Measurements from ENCODE around the gene TRIP12. TPM values are rescaled to one million over a fixed set of nuclear protein-coding genes. Genes with fewer than 3 reads are reported as not detected.

Gene TRIP12
- total RNA-seq, 2 experiments from 2014 or later: 232 to 296 TPM

DNA sequence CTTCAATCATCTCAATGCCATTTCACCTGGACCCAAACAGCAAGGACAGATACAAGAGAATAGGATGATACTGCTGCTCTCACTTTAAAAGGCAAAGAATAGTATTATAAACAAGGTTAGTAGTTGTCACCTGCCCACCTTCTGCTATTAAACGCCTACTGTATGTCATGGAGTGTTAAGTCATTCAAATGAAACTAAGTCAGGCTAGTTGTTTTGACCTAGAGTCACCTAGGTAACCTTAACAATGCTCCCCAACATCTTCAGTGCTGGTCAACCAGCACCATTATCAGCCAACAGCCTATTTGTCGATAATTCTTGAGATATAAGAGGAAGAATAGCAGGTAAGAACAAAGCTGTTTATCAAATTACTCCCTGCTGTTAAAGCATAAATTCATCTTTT is 39.2 kb downstream of the TRIP12 start:
- H3K27me3 Mint-ChIP-seq: no peaks in the 10 kb centered on the region
- POLR2A ChIA-PET: no interaction called here

DNA sequence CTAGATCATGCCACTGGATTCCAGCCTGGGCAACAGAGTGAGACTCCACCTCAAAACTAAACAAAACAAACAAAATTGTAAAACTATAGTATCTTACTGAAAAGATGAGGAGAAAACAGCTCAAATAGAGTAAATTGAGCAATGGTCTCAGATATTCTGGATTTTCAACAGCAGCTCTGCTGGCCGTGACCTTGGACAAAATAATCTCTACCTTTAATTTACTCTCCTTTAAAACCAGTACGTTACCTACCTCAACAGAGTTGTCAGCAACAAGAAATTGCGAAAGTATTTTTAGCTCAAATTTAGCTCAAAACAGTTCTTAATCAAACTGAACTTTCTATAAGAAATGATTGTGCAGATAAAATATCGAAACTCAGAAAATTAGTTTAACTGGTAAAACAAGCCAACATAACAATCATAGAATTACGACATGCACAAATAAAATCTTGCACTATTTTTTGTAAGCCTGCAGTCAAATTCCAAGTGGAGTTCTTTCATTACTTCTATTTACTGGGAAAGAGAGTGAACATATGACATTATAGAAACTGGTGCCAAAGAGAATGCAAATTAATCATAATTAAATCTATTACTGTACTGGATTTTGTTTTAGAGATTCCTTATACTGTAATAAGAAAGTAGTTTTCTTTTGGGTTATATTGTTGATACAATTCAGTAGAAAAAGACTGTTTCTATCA is 40.8 kb downstream of the TRIP12 start:
- CTCF ChIA-PET: no interaction called here
- peaks cover 2% of the 10 kb centered on the region for H3K4me1 Mint-ChIP-seq
- H3K4me3 Mint-ChIP-seq: no peak overlapping the region
- no peaks in the 10 kb centered on the region for H3K9me3 Mint-ChIP-seq
- no peak for DNase-seq
- POLR2A ChIA-PET: no interaction called here
- H3K27me3 Mint-ChIP-seq: no peaks in the 10 kb centered on the region
- H3K36me3 Mint-ChIP-seq (ENCODE audit: low read depth): peaks cover 21% of the 10 kb centered on the region
- no peak overlapping the region for H3K27ac Mint-ChIP-seq

More for the DNA sequence above, 39.2 kb downstream of the TRIP12 start:
- Mint-ChIP-seq H3K4me1 (peaks cover 4% of the 10 kb centered on the region), H3K27ac (no peak overlapping the region), H3K4me3 (no peak overlapping the region), H3K9me3 (no peaks in the 10 kb centered on the region), H3K36me3 (ENCODE audit: low read depth) (peaks cover 17% of the 10 kb centered on the region)
- no peak for DNase-seq
- CTCF ChIA-PET: no interaction called here

DNA sequence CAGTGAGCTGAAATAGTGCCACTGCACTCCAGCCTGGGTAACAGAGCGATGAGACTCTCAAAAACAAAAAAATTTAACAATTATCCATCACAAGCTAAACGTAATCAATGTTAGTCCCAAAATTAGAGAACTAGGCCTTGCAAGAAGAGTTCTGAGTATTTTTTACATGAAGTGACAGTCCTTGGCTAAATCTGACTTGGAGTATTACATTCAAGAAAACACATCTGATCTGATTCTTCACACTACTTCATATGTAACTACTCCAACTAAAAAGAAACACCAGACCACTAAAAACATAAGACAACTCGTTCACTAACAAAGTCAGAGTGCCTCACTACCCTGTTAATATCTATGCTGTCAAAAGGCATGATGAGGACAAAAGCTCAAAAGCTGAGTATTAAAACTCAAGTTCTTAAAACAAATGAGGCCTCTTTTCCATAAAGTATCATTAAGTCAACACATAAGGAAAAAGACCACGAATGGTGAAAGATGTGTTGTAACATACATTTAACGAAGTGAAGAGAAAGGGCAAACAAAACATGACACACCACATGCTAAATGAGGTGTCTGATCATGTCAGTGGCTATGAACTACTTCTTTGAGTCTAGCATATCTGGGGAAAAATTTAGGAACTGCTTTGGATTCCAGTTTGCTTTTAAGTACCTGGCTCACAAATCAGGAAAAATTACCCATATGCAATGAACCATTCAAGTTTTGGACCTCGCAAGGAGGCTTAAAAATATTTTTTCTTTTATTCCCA is 42.4 kb downstream of the TRIP12 start:
- no peak overlapping the region for H3K27ac Mint-ChIP-seq
- peaks cover 33% of the 10 kb centered on the region for H3K36me3 Mint-ChIP-seq (ENCODE audit: low read depth)
- H3K9me3 Mint-ChIP-seq: no peaks in the 10 kb centered on the region
- POLR2A ChIA-PET: interaction anchor here (0.6 to 0.7 kb wide), 2 partner anchors 11 to 1741 kb away, joined by 3 read pairs; no protein-coding TSS in a partner anchor
- DNase-seq: no peak
- H3K4me3 Mint-ChIP-seq: no peak overlapping the region
- H3K27me3 Mint-ChIP-seq: no peaks in the 10 kb centered on the region
- peaks cover 2% of the 10 kb centered on the region for H3K4me1 Mint-ChIP-seq
- CTCF ChIA-PET: interaction anchor here (0.9 to 1.3 kb wide), 2 partner anchors 15 to 49 kb away, joined by 3 to 4 read pairs; no protein-coding TSS in a partner anchor

DNA sequence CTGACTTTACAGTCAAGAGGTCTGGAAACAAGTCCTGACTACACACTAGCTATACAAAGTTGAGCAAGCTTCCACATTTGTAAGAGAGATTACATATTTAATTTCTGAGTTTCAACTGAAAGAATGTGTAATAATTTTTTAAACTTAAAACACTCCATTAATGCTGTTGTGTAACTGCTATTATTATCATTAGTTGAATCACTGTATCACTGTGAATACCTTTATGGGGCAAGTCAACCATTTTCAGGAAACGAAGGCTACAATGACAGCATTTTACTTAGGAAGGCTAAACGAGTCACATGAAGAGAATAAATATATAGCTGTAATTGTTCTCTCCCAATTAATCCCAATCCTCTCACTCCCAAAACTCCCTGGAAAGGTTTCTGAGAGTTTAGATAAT is 46.3 kb downstream of the TRIP12 start:
- Mint-ChIP-seq H3K9me3 (no peaks in the 10 kb centered on the region), H3K27me3 (no peaks in the 10 kb centered on the region), H3K4me3 (no peak overlapping the region), H3K27ac (no peak overlapping the region), H3K4me1 (peaks cover 9% of the 10 kb centered on the region), H3K36me3 (ENCODE audit: low read depth) (peaks cover 48% of the 10 kb centered on the region)
- ChIA-PET POLR2A (no interaction called here), CTCF (interaction anchor here (0.6 kb wide), 1 partner anchor 11 kb away, joined by 4 read pairs; no protein-coding TSS in a partner anchor)
- no peak for DNase-seq

DNA sequence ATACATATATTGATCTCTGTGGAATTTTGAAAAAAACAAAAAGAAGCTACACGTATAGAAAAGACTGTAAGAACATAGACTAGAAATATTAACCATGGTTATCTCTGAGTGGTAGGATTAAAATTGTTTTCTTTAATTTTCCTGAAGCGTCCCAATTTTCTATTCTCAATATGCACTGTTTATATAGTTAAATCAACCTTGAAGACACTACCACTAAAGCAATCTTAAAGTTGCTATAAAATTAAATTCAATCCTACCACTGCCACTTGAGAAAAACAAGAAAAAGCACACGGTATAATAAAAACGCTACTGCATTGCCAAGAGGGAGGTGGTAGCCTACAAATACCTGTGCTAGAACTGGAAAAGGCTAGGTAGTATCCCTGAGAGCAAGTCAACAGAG is 47.2 kb downstream of the TRIP12 start:
- peaks cover 54% of the 10 kb centered on the region for H3K36me3 Mint-ChIP-seq (ENCODE audit: low read depth)
- H3K27ac Mint-ChIP-seq: no peak overlapping the region
- DNase-seq: no peak
- H3K9me3 Mint-ChIP-seq: no peaks in the 10 kb centered on the region
- ChIA-PET POLR2A (no interaction called here), CTCF (interaction anchor here (0.9 kb wide), 1 partner anchor 22 kb away, joined by 3 read pairs; no protein-coding TSS in a partner anchor)
- no peak overlapping the region for H3K4me3 Mint-ChIP-seq
- H3K27me3 Mint-ChIP-seq: no peaks in the 10 kb centered on the region
- H3K4me1 Mint-ChIP-seq: peaks cover 12% of the 10 kb centered on the region

DNA sequence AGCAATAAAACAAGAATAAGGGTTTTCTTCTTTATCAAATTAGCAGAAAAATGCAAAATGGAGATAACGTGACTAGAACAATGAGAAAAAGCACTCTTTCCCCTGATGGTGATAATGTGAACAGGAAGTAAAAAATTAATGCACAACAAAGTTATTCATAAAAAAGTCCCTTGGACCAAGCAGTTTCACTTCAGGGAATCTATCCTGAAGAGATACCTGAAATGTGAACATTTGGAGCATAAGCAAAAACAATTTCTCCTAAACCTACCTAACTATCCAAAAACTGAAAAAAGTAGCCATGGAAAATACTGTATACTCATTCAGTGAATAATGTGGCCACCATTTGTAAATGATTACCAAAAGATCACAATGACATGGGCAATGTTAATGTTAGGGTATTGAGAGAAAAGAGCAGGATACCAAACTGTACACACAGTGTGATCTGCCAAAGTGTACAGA is 48.7 kb downstream of the TRIP12 start:
- no peak overlapping the region for H3K27ac Mint-ChIP-seq
- DNase-seq: no peak
- no peaks in the 10 kb centered on the region for H3K27me3 Mint-ChIP-seq
- H3K9me3 Mint-ChIP-seq: no peaks in the 10 kb centered on the region
- no peak overlapping the region for H3K4me3 Mint-ChIP-seq
- H3K36me3 Mint-ChIP-seq (ENCODE audit: low read depth): peaks cover 53% of the 10 kb centered on the region
- ChIA-PET CTCF (interaction anchor here (0.8 to 1.2 kb wide), 2 partner anchors 11 to 16 kb away, joined by 3 to 4 read pairs; no protein-coding TSS in a partner anchor), POLR2A (no interaction called here)
- peaks cover 17% of the 10 kb centered on the region for H3K4me1 Mint-ChIP-seq

DNA sequence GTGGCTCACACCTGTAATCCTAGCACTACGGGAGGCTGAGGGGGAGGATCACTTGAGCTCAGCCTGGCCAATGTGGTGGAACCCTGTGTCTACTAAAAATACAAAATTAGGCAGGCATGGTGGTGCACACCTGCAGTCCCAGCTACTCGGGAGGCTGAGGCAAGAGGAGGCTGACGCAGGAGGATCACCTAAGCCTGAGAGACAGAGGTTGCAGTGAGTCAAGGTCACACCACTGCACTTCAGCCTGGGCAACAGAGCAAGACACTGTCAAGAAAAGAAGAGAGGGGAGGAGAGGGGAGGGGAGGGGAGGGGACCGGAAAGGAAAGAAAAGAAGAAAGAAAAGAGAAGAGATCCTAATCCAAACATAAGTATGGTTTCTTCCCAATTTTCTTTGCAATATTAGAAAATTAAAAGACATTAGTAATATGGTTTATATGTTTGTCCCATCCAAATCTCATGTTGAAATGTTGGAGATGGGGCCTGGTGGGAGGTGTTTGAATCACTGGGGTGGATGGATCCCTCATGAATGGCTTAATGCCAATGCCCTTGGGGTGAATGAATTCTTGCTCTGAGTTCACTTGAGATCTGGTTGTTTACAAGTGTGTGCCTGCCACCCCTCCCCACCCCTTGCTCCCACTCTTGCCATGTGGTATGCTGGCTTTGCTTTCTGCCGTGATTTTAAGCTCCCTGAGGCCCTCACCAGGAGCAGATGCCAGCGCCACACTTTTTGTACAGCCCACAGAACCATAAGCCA is 50.7 kb downstream of the TRIP12 start:
- H3K4me3 Mint-ChIP-seq: no peak overlapping the region
- H3K4me1 Mint-ChIP-seq: peaks cover 17% of the 10 kb centered on the region
- peaks cover 46% of the 10 kb centered on the region for H3K36me3 Mint-ChIP-seq (ENCODE audit: low read depth)
- ChIA-PET POLR2A (no interaction called here), CTCF (no interaction called here)
- H3K27ac Mint-ChIP-seq: no peak overlapping the region
- H3K9me3 Mint-ChIP-seq: no peaks in the 10 kb centered on the region
- DNase-seq: no peak
- no peaks in the 10 kb centered on the region for H3K27me3 Mint-ChIP-seq

DNA sequence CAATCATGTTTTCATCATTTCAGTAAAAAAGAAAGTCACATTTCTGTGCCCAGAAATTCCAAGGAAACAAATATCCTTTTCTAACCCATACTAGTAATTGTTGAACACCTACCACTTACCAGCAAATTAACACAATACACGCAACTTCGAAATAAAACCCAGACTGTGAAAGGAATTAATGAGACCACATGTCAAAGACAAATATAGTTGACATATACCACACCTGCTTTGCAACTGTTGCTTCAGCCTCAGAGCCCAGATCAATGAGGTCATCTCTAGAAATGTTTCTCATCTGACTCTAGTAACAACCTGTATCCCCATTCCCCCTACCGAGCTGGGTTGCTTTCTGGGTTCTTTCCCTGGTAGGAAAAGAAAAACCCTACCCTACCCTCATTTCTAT is 52.6 kb downstream of the TRIP12 start:
- Mint-ChIP-seq H3K27me3 (no peaks in the 10 kb centered on the region), H3K4me1 (peaks cover 22% of the 10 kb centered on the region), H3K36me3 (ENCODE audit: low read depth) (peaks cover 40% of the 10 kb centered on the region), H3K4me3 (no peak overlapping the region), H3K9me3 (no peaks in the 10 kb centered on the region), H3K27ac (no peak overlapping the region)
- ChIA-PET POLR2A (no interaction called here), CTCF (interaction anchor here (0.5 kb wide), 1 partner anchor 255 kb away, joined by 3 read pairs; no protein-coding TSS in a partner anchor)
- DNase-seq: no peak

DNA sequence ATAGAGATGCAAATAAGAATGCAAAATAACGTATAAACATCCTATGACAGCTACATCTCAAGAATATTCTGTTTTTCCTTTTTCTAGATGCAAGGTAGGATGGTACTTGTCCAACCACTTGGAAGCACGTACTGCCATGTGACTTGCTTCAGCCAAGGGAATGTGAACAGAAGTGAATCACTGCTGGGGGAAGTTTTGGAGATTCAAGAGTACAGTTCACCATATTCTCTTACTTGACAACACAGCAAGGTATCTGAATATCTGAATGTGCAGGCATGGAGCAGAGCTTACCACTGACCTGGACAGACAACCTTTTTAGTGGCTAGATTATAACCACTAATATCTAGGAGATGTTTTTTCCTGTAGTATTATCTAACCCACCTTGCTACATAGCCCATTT is 53.0 kb downstream of the TRIP12 start:
- Mint-ChIP-seq H3K4me3 (no peak overlapping the region), H3K36me3 (ENCODE audit: low read depth) (peaks cover 42% of the 10 kb centered on the region), H3K27me3 (no peaks in the 10 kb centered on the region), H3K9me3 (no peaks in the 10 kb centered on the region), H3K4me1 (peaks cover 22% of the 10 kb centered on the region), H3K27ac (no peak overlapping the region)
- ChIA-PET POLR2A (no interaction called here), CTCF (interaction anchor here (0.7 kb wide), 1 partner anchor 8 kb away, joined by 3 read pairs; no protein-coding TSS in a partner anchor)
- DNase-seq: no peak

DNA sequence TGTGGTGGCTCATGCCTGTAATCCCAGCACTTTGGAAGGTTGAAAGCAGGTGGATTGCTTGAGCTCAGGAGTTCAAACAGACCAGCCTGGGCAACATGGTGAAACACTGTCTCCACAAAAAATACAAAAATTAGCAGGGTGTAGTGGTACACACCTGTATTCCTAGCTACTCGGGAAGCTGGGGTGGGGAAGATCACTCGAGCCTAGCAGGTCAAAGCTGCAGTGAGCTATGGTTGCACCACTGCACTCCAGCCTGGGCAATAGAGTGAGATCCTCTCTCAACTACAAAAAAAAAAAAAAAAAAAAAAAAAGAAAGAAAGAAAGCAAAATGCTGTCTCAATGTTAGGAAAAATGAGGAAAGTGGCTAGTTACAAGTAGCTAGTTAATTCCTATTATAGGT is 56.8 kb downstream of the TRIP12 start:
- H3K27ac Mint-ChIP-seq: no peak overlapping the region
- ChIA-PET POLR2A (no interaction called here), CTCF (interaction anchor here (0.6 kb wide), 1 partner anchor 304 kb away, joined by 3 read pairs; no protein-coding TSS in a partner anchor)
- no peak for DNase-seq
- H3K9me3 Mint-ChIP-seq: no peaks in the 10 kb centered on the region
- peaks cover 15% of the 10 kb centered on the region for H3K4me1 Mint-ChIP-seq
- H3K36me3 Mint-ChIP-seq (ENCODE audit: low read depth): peaks cover 21% of the 10 kb centered on the region
- H3K4me3 Mint-ChIP-seq: no peak overlapping the region
- H3K27me3 Mint-ChIP-seq: no peaks in the 10 kb centered on the region

DNA sequence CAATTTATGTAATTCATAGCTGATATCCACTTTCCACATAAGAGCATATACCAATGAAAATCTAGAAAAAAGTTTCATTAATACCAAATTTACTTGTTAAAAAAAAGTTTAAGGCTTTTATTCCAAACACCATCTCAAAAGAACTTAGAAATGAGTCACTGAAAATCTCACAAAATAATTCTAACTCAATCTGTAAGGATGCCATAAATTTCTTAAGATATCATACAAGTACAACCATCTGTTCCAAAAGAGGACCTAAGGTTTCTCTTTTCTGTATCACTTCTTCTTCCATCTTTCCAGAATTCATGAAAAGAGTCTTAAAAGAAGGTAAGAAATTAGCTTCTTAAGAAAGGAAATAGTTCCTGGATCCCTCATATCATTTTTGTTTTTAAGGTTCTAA is 60.4 kb downstream of the TRIP12 start:
- Mint-ChIP-seq H3K4me3 (no peak overlapping the region), H3K4me1 (peaks cover 14% of the 10 kb centered on the region), H3K36me3 (ENCODE audit: low read depth) (peaks cover 33% of the 10 kb centered on the region), H3K9me3 (no peaks in the 10 kb centered on the region), H3K27me3 (no peaks in the 10 kb centered on the region), H3K27ac (no peak overlapping the region)
- no peak for DNase-seq
- CTCF ChIA-PET: interaction anchor here (0.6 to 1.5 kb wide), 2 partner anchors 11 to 27 kb away, joined by 3 read pairs; no protein-coding TSS in a partner anchor
- POLR2A ChIA-PET: interaction anchor here (0.7 kb wide), 1 partner anchor 57 kb away, joined by 4 read pairs; no protein-coding TSS in a partner anchor

DNA sequence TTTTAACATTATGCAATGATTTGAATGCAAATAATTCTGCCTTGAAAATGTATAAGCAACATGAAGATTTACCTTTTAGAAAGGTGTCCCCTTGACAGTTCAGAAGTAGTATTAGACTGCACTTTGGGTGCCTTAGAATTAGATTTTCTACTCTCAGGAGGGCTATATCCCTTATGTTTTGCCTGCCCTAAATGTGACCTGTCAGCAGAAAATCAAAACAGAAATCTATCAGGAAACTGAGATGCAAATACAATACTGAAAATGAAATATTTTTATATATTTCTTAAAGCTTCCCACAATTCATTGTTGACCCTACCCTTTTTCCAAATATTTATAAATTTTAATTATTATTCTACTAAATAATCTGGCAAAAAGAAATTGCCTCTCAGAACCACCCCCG is 61.5 kb downstream of the TRIP12 start:
- DNase-seq: no peak
- Mint-ChIP-seq H3K4me1 (peaks cover 16% of the 10 kb centered on the region), H3K36me3 (ENCODE audit: low read depth) (peaks cover 41% of the 10 kb centered on the region), H3K27ac (no peak overlapping the region), H3K4me3 (no peak overlapping the region), H3K9me3 (no peaks in the 10 kb centered on the region), H3K27me3 (no peaks in the 10 kb centered on the region)
- CTCF ChIA-PET: no interaction called here
- POLR2A ChIA-PET: no interaction called here

DNA sequence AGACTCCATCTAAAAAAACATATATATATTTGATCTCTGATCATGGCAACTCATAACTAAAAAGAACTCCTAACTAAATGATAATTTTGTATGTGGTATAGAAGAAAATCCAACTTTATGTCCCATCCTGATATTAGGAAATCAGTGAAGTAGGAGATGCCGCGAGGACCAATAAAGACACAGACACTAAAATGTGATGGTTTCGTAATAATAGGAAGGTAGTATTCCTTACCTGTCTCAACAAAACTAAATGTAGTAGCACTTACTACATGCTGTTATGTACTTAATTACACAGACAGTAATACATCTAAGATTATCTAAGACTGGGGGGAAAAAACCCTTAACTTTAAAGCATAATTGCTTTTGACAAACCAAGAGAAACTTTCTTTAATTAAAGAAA is 63.5 kb downstream of the TRIP12 start:
- CTCF ChIA-PET: no interaction called here
- H3K4me1 Mint-ChIP-seq: peaks cover 19% of the 10 kb centered on the region
- H3K4me3 Mint-ChIP-seq: no peak overlapping the region
- no peak overlapping the region for H3K27ac Mint-ChIP-seq
- peaks cover 45% of the 10 kb centered on the region for H3K36me3 Mint-ChIP-seq (ENCODE audit: low read depth)
- H3K9me3 Mint-ChIP-seq: no peaks in the 10 kb centered on the region
- H3K27me3 Mint-ChIP-seq: no peaks in the 10 kb centered on the region
- POLR2A ChIA-PET: no interaction called here
- no peak for DNase-seq

All from activated CD4-positive, alpha-beta T cell treated with anti-CD3 and anti-CD28 coated beads, Interleukin-2, amount 10 ng/mL, durations not matched to agents 7 days and 5 days (primary cell).